Loucy (cell line): ENCODE results near the gene RAB3D.
"Not testable (repeated sequence)": the region's sequence is repeated elsewhere in the genome, so short reads cannot be mapped to it uniquely, and the experiment has no call there.

Experiments
- EZH2phosphoT487 ChIP-seq: fragments of 200-600 bp; IDR thresholded peaks from 2 replicates; pipeline ENCODE4 v1.6.1; 2018; ENCODE audit warnings: antibody characterized with exemption, mild to moderate bottlenecking, moderate library complexity, borderline replicate concordance
- TF ChIP-seq, protein P1 (sequence below): fragments of 200-600 bp; sonication (generic); conservative IDR thresholded peaks from 2 replicates; pipeline ENCODE4 v1.5.1; 2014; ENCODE audit warnings: mild to moderate bottlenecking, antibody characterized with exemption, low read length

DNA sequence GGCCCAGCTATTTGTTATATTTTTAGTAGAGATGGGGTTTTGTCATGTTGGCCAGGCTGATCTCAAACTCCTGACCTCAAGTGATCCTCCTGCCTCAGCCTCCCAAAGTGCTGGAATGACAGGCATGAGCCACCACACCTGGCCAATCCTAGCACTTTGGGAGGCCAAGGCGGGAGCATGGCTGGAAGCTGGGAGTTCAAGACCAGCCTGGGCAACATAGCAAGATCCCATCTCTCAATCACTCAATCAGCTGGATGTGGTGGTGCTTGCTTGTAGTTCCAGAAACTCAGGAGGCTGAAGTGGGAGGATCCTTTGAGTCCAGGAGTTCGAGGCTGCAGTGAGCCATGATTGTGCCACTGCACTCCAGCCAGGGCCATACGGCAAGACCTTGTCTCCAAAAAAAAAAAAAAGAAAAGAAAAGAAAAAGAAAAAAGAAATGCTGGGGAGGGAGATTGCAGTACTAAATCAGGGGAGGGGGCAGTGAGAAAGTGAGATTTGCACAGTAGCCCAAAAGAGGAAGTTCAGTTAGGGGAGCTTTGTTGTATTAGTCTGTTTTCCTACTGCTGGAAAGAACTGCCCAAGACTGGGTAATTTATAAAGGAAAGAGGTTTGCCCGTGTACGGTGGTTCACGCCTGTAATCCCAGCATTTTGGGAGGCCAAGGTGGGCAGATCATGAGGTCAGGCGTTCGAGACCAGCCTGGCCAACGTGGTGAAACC, 19.0 kb downstream of the RAB3D start:
- TF ChIP-seq, protein P1, sequence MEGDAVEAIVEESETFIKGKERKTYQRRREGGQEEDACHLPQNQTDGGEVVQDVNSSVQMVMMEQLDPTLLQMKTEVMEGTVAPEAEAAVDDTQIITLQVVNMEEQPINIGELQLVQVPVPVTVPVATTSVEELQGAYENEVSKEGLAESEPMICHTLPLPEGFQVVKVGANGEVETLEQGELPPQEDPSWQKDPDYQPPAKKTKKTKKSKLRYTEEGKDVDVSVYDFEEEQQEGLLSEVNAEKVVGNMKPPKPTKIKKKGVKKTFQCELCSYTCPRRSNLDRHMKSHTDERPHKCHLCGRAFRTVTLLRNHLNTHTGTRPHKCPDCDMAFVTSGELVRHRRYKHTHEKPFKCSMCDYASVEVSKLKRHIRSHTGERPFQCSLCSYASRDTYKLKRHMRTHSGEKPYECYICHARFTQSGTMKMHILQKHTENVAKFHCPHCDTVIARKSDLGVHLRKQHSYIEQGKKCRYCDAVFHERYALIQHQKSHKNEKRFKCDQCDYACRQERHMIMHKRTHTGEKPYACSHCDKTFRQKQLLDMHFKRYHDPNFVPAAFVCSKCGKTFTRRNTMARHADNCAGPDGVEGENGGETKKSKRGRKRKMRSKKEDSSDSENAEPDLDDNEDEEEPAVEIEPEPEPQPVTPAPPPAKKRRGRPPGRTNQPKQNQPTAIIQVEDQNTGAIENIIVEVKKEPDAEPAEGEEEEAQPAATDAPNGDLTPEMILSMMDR, result not testable (repeated sequence)
- not testable (repeated sequence) for TF ChIP-seq EZH2phosphoT487
